Measurements from ENCODE around the gene PRG2. TPM values are rescaled to one million over a fixed set of nuclear protein-coding genes. Genes with fewer than 3 reads are reported as not detected.

PRG2 gene
- total and polyA plus RNA-seq, 2 of the 4 experiments (the other 2 are of a cell fraction): not detected

GRCh38 chr11:57374966-57375365, 15.5 kb downstream of the PRG2 start:
- Histone ChIP-seq H4K5ac (ENCODE audit: low read depth, low read length) (no peak overlapping the region), H3K9ac (ENCODE audit: low read depth, low read length) (no peak overlapping the region), H3K9me3 (ENCODE audit: control insufficient read depth, insufficient read depth, low read length) (no peaks in the 10 kb centered on the region), H2BK120ac (ENCODE audit: low read depth, low read length) (no peak overlapping the region), H2AFZ (replicated peaks; ENCODE audit: low read length, poor library complexity) (no peak overlapping the region), H3K36me3 (ENCODE audit: control insufficient read depth, insufficient read depth, low read length) (no peaks in the 10 kb centered on the region), H4K91ac (ENCODE audit: insufficient read depth, low read depth, low read length) (no peak overlapping the region), H3K4me2 (ENCODE audit: low read depth, low read length) (no peak overlapping the region), H2BK15ac (ENCODE audit: low read depth, low read length) (no peak overlapping the region), H3K18ac (ENCODE audit: low read depth, low read length) (no peak overlapping the region), H4K20me1 (ENCODE audit: insufficient read depth, low read length) (0 out of 2 replicates have a peak, but pooled peaks cover 6% of the 10 kb centered on the region), H3K27ac (ENCODE audit: insufficient read depth, low read length) (no peak overlapping the region), H3K4me3 (ENCODE audit: insufficient read depth, low read depth, low read length) (no peak overlapping the region), H3K14ac (replicated peaks; ENCODE audit: low read depth, low read length) (no peak overlapping the region), H3K9me1 (ENCODE audit: insufficient read depth, low read length) (no peaks in the 10 kb centered on the region), H3K56ac (ENCODE audit: extremely low read depth, insufficient read depth, low read length) (no peak overlapping the region), H3K4ac (ENCODE audit: low read depth, low read length) (no peak overlapping the region), H2BK20ac (ENCODE audit: low read depth, low read length) (no peak overlapping the region), H3K23ac (ENCODE audit: low read depth, low read length) (no peak overlapping the region), H2AK5ac (ENCODE audit: low read depth, low read length) (no peak overlapping the region), H2BK5ac (ENCODE audit: low read depth, low read length, poor library complexity, severe bottlenecking) (no peak overlapping the region), H3K27me3 (ENCODE audit: control insufficient read depth, insufficient read depth, low read length) (peaks cover 2% of the 10 kb centered on the region; the same call in 1 of the 2 replicates), H2AK9ac (replicated peaks; ENCODE audit: low read depth, low read length, poor library complexity) (no peak overlapping the region), H4K8ac (ENCODE audit: low read depth in 2 of 2, low read length in 2 of 2) (no peak overlapping the region), H3K4me1 (ENCODE audit: control insufficient read depth, insufficient read depth, low read length) (no peaks in the 10 kb centered on the region), H3K79me1 (ENCODE audit: low read depth in 1 of 2, low read length in 2 of 2) (no peaks in the 10 kb centered on the region)
- BruUV-seq (replicated peaks): no TSS peak
- CTCF ChIA-PET: no interaction called here
- ATAC-seq (ENCODE audit: low read depth): no peak
- no peak for DNase-seq
- POLR2A ChIA-PET (ENCODE audit: unreplicated experiment): no interaction called here
- whole genome bisulfite sequencing, 2 experiments (ENCODE audit: extremely low coverage in 2 of 2, insufficient read length in 1 of 2): 88% methylated on average over 1 of the region's 3 CpGs; no CpG with 5 or more reads in 1 of the 2 experiments
- intact Hi-C loops (cut with micrococcal nuclease): no loop called here
- TF ChIP-seq FOS (IDR thresholded peaks at IDR 0.05; ENCODE audit: low read depth, low read length): no peak
- dilution Hi-C loops (cut with HindIII; ENCODE audit: low sequenced_read_pairs, unreplicated experiment): no loop called here
- in situ Hi-C loops (cut with MboI; ENCODE audit: low sequenced_read_pairs): loop anchor here (25.0 kb wide), 1 partner anchor 538 kb away; no protein-coding TSS in a partner anchor
